Stimulated activated CD8-positive, alpha-beta memory T cell treated with anti-CD3 and anti-CD28 coated beads, Interleukin-2, amount 100 ng/mL, for 1 hour (primary cell): ENCODE results near the gene DHCR7.

Source experiments
- DNase-seq, 2 donors: peaks; one replicate each; pipeline ENCODE4 v3.0.0-alpha.2; 2020; ENCODE audit warnings: low read depth in 2 of 2

The DHCR7 gene, protein sequence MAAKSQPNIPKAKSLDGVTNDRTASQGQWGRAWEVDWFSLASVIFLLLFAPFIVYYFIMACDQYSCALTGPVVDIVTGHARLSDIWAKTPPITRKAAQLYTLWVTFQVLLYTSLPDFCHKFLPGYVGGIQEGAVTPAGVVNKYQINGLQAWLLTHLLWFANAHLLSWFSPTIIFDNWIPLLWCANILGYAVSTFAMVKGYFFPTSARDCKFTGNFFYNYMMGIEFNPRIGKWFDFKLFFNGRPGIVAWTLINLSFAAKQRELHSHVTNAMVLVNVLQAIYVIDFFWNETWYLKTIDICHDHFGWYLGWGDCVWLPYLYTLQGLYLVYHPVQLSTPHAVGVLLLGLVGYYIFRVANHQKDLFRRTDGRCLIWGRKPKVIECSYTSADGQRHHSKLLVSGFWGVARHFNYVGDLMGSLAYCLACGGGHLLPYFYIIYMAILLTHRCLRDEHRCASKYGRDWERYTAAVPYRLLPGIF

GRCh38 chr11:71448257-71449171 is at the start of gene DHCR7:
DHCR7 (minus strand) TSS chr11:71448393; CDS start chr11:71444952, 3,441 bp downstream.
- peak; percentile 85 for DNase-seq

DNA sequence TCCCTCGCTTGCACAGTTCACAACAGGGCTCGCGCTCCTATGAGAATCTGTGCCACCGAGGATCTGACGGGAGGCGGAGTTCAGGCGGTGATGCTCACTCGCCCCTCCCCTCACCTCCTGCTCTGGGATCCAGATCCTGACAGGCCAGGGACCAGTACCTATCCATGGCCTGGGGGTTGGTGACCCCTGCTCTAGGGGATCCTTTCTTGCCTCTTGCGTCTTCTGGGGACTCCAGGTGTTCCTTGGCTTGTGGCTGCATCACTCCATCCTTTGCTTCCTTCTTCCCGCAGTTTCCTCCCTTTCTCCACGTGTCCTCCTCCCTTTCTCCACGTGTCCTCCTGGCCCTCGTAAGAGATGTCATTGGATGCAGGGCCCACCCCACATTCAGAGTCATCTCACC is 48.2 kb upstream of the DHCR7 start:
- DNase-seq: no peak

- no peak for DNase-seq
These were observed 47.4 kb upstream of the DHCR7 start for GRCh38 chr11:71495286-71496230.

DNA sequence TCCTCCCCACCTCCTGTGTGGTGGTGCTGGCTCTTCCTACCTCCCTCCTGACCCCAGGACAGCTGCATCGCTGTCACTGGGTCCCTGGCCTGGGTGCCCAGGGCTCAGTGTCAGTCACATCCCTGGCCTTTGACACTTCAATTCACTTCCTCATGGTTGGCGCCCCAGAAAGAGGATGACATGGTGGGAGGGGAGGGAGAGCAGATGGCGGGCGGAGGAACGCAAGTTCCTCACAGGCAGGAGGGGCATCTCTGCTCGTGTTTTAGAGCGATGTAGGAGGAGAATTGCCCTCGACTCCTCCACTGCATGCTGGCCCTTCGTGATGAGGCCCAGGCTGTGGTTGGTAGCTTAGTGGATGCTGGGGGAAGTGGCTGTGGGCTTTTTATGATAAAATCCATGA is 43.7 kb upstream of the DHCR7 start:
- DNase-seq: no peak

DNA sequence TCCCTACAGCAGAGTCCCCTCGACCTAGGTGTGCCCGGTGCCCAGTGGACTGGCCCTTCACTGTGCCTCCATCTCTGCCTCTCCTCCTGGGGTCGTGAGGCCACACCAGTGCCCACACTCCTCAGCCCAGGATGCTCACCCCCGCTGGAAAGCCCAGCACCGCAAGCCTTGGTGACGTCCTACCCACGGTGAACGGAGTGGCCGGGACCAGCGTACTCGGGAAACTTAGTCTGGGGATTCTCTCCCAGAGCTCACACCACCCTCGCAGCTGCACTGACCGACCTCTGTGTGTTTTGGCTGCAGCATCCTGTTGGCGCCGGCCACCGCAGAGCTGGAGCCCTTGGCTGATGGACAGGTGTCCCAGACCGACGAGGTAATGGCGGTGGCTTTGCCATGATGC is 43.3 kb upstream of the DHCR7 start:
- no peak for DNase-seq

GRCh38 chr11:71490731-71491390 is 42.7 kb upstream of the DHCR7 start:
- no peak for DNase-seq

DNA sequence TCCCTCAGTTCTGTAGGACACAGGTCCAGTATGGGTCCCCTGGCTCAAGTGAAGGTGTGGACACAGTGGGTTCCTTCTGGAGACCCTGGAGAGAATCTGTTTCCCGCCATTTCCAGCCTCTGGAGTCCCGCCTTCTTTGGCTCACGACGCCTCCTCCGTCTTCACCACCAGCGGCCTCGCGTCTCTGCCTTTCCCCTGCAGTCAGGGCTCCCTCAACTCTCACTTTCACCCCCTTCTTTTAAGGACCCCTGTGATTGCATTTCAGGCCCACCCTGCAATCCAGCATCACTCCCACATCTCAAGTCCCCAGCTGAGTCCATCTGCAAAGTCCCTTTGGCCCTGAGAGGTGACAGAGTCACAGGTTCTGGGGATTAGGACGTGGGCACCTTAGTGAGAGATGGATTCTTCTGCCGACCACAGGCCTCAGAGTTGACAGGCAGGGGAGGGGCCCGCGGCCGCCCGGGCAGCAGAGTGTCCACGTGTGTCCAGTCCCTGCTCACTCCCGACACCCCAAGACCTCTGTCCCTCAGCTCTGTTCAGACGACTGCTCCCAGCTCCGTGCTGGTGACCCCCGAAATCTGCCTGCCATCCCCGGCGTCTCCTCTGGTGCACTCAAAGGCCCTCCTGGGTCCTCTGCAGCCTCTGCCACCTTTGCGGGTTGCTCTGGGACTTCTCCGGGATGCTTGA is 42.0 kb upstream of the DHCR7 start:
- DNase-seq: no peak

DNA sequence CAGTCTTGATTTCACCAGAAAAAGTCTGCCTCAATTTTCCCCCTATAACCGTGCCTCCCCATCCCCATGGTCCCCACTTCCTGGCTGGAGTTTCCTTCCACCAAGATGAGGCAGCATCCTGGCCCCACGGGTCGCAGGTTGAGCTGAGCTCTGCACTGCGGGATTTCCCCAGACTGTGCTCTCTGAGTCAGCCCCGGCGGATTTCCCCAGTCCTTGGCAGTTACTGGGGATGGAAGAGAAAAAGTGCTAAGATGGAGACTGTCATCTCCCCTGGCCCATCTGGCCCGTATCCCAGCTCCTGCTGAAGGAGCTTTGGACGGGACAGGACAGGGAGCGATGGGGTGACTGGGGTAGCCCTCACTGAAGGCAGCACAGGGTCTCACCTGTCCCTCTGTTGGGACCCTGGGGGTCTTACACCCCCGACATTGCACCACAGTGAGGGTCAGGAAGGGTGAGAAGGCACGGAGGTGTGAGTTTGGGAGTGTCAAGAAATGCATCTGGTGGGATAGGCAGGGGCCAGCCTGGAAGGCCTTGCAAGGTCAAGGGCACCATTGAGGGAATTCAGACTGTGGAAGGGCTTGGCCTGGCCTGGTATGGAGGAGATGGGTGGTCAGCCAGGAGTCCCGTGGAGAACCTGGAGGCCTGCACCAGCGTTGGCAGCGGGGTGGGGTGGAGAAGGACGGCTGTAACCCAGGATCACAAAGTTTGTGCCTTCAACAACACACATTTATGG is 41.3 kb upstream of the DHCR7 start:
- DNase-seq: no peak

- DNase-seq: no peak
These were observed 40.6 kb upstream of the DHCR7 start for GRCh38 chr11:71488681-71489270.

DNA sequence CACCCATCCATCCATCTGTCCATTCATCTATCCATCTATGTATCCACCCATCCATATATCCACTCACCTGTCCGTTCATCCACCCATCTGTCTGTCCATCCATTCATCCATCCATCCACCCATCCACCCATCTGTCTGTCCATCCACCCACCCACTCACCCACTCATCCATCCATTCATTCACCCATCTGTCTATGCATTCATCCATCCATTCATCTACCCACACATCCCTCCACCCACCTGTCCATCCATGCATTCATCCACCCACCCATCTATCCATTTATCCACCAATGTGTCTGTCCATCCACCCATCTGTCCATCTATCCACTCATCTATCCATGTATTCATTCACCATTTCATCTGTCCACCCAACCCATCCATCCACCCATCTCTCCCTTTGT is 38.1 kb upstream of the DHCR7 start:
- DNase-seq: no peak

GRCh38 chr11:71485466-71485865 is 37.3 kb upstream of the DHCR7 start:
- DNase-seq: no peak

DNA sequence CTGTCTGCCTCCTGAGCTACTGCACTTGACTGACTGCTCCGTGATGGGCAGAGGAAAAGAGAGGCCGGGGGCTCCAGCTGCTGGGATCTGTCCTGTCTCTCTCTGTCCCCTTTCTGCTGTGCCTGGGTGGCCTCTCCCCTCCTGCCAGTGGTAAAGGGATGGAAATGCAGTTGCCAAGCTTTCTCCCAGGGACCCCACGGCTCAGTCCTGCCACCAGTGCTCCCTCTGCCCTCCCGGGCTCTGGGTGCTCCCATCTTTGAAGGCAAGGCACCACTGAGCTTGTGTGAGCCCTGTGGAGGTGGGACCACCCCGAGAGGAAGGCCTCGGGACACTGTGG is 36.8 kb upstream of the DHCR7 start:
- DNase-seq: no peak

GRCh38 chr11:71484248-71485062 is 36.3 kb upstream of the DHCR7 start:
- no peak for DNase-seq

DNA sequence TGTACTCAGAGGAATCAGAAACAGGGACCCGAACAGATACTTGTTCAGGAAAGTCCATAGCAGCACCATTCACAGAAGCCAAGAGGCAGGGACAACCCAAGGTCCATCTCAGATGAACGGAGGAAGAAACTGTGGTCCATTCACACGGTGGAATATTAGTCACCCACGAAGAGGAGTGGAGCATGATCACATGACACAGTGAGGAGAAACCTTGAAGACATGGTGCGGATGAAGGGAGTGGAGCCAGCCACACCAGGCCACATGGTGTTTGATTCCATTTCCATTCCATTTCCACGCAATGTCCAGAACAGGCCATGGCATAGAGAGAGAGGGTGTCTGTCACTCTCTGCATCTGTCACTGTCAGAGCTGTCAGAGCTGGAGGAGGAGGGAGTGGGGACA is 35.5 kb upstream of the DHCR7 start:
- DNase-seq: no peak

GRCh38 chr11:71482746-71483364 is 34.7 kb upstream of the DHCR7 start:
- no peak for DNase-seq

DNA sequence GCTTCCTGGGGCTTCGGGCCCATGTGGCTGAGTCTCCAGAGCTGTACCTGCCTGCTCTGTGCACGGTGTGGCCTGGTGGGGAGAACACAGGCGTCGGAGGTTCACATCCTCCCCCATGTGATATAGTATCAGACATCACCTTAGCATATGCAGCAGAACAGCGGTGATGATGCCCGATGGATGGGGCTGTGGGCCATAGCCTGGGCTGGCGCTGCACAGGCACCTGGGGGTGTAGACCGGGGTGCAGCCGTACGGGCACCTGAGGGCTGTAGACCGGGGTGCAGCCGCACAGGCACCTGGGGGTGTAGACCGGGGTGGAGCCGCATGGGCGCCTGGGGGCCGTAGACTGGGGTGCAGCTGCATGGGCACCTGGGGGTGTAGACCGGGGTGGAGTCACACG is 34.0 kb upstream of the DHCR7 start:
- no peak for DNase-seq

DNA sequence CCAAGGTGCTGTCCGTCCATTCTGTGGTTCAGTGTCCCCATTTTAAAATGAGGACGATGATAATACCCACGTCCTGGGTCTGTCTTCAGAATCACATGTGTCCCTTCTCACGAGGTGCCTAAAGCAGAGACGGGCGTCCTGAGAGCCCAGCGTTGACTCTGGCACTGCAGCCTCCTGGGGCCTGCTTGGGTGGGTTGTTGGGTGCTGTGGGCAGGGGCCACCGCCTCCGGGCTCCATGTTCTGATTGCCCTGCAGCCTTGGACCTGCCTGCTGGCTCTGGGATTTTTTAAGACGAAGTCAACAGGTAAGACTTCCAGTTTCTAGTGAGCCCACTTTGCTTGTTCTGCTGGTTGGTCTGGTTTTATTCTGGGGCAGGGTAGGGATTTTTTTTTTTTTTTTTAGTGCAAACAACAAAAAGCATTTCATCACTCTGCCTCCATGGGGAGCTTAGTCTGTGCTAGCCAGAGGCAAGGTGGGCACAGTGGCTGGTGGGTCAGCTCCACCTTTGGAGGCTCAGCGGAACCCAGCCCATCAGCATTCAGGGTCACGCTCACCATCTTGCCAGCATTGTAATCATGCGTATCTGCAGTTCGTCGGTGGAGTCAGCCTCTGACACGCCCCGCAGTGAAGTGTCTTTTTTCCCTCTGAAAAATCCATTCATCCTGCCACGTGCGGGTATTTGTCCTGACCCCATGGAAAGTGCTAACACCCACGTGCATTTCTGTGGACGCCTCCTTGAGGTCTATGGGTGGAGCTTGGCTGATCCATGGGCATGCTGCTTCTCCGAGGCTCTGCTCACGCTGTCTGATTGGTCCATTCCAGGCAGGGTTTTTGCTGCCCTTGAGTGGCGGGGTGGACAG is 33.1 kb upstream of the DHCR7 start:
- DNase-seq: no peak
